Activated CD4-positive, alpha-beta T cell treated with anti-CD3 and anti-CD28 coated beads, Interleukin-2, amount 10 ng/mL, durations not matched to agents 24 days and 14 days (primary cell): ENCODE results near the gene RFC2. TPM values are rescaled to one million over a fixed set of nuclear protein-coding genes. Genes with fewer than 3 reads are reported as not detected.

Source experiments
- DNase-seq: peaks from one replicate; pipeline ENCODE4 v3.0.0; 2022
- H3K27ac Mint-ChIP-seq: one replicate; pipeline ENCODE4 v1.8.0; 2022; ENCODE audit warnings: mild to moderate bottlenecking, mixed read lengths
- H3K27me3 Mint-ChIP-seq: one replicate; pipeline ENCODE4 v1.8.0; 2022; ENCODE audit warnings: mixed read lengths
- H3K36me3 Mint-ChIP-seq: one replicate; pipeline ENCODE4 v1.8.0; 2022; ENCODE audit warnings: low read depth, mild to moderate bottlenecking, mixed read lengths
- H3K4me1 Mint-ChIP-seq: one replicate; pipeline ENCODE4 v1.8.0; 2021; ENCODE audit warnings: mixed read lengths
- H3K4me3 Mint-ChIP-seq: one replicate; pipeline ENCODE4 v1.8.0; 2022; ENCODE audit warnings: mild to moderate bottlenecking, moderate library complexity, mixed read lengths
- H3K9me3 Mint-ChIP-seq: one replicate; pipeline ENCODE4 v1.8.0; 2021; ENCODE audit warnings: mixed read lengths
- intact Hi-C: fragments of 100-400 bp; cut with micrococcal nuclease; formaldehyde crosslinking; loops from one replicate; pipeline ENCODE4 v1.15.1; 2023
- total RNA-seq: library from RNA; stranded (reverse); gene quantifications from 2 replicates; pipeline ENCODE4 v1.2.3, GENCODE V29; 2022

Gene RFC2
- total RNA-seq, 1 donor from 2014 or later: 88.0 TPM

- intact Hi-C loops: no loop called here
- no peak overlapping the region for H3K4me3 Mint-ChIP-seq
- no peak for DNase-seq
- H3K9me3 Mint-ChIP-seq: no peaks in the 10 kb centered on the region
- H3K36me3 Mint-ChIP-seq: peaks cover 71% of the 10 kb centered on the region
- no peak overlapping the region for H3K27ac Mint-ChIP-seq
- H3K27me3 Mint-ChIP-seq: no peaks in the 10 kb centered on the region
- H3K4me1 Mint-ChIP-seq: peaks cover 10% of the 10 kb centered on the region
These were observed 61.1 kb downstream of the RFC2 start for GRCh38 chr7:74193054-74193453.

DNA sequence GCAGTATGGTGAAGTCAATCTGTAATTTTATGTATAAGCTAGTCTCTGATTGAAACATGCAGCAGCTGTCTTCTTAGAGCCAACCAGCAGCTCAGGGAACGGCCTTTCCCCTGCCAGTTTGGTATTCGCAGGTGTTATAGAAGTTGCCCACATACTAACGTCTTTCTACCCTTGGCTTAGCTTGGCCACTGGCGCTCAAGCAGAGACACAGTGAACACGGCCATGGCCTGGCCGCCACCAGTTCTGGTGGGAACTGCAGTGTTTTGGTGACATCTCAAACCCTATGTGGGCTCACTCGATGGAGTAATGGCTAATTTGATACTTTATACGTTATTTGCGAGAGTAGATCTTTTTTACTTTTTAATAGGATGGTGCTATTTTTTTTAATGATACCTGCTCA, 63.0 kb downstream of the RFC2 start:
- no peak for DNase-seq
- H3K4me1 Mint-ChIP-seq: peaks cover 20% of the 10 kb centered on the region
- H3K27me3 Mint-ChIP-seq: no peaks in the 10 kb centered on the region
- no peaks in the 10 kb centered on the region for H3K9me3 Mint-ChIP-seq
- peaks cover 76% of the 10 kb centered on the region for H3K36me3 Mint-ChIP-seq
- no peak overlapping the region for H3K27ac Mint-ChIP-seq
- intact Hi-C loops: no loop called here
- H3K4me3 Mint-ChIP-seq: no peak overlapping the region

DNA sequence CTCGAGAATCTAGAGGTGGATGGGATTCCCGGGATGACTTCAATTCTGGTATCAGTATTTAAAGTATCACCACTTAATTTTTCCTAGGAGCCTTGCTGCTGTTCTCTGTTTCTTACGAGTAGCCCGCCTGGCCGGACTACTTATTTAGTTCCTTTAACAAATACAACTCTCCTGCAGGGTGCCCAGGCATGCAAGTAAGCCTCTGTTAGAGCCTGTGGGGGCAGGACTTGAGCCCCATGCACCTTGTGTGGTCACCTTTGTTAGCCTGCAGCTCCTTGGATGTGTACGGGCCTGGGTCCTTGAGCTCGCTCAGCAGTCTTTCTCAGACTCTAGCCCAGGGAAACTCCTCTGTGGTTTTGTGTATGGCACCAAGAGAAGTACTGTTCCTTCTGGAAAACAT, 63.9 kb downstream of the RFC2 start:
- intact Hi-C loops: no loop called here
- peaks cover 24% of the 10 kb centered on the region for H3K4me1 Mint-ChIP-seq
- H3K9me3 Mint-ChIP-seq: no peaks in the 10 kb centered on the region
- H3K4me3 Mint-ChIP-seq: no peak overlapping the region
- H3K36me3 Mint-ChIP-seq: peaks cover 72% of the 10 kb centered on the region
- H3K27me3 Mint-ChIP-seq: no peaks in the 10 kb centered on the region
- no peak for DNase-seq
- no peak overlapping the region for H3K27ac Mint-ChIP-seq

DNA sequence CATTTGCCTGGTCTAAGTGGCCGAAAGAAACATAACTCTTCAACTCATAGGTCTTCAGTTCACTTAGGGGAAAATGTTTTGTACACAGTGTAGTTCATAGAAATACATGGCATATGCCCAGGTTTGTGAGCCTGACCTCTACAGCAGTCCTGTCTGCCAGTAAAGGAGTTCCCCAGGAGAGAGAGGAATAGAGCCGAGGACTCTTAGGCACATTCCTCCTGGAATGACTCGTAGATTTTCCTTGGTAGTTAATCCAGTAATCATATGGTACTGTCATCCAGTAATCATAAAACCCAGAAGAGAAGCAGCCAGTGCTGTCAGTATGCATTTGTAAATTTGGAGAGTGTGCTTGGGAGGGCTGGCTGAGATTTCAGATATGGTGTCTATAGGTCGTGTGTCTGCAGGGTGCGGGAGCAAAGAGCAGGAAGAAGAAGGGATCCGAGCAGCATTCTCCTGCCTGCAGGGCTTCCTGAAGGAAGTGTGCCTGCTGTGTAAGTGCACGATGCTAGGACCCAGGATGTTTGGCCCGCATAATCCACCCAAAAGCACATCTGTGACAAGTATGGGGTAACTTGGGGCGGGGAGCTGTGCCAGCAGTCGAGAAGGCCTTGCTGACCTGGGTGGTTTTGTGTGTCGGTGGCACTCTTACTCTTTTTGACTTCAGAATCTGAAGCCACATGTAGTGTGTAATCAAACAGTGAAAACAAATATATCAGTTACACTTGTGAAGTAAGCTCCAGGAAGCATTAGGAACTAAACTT, 66.1 kb downstream of the RFC2 start:
- DNase-seq: no peak
- intact Hi-C loops: no loop called here
- H3K9me3 Mint-ChIP-seq: no peaks in the 10 kb centered on the region
- H3K4me1 Mint-ChIP-seq: peaks cover 34% of the 10 kb centered on the region
- H3K36me3 Mint-ChIP-seq: peaks cover 57% of the 10 kb centered on the region
- no peaks in the 10 kb centered on the region for H3K27me3 Mint-ChIP-seq
- H3K4me3 Mint-ChIP-seq: no peak overlapping the region
- peak overlapping the region; percentile 45 for H3K27ac Mint-ChIP-seq

DNA sequence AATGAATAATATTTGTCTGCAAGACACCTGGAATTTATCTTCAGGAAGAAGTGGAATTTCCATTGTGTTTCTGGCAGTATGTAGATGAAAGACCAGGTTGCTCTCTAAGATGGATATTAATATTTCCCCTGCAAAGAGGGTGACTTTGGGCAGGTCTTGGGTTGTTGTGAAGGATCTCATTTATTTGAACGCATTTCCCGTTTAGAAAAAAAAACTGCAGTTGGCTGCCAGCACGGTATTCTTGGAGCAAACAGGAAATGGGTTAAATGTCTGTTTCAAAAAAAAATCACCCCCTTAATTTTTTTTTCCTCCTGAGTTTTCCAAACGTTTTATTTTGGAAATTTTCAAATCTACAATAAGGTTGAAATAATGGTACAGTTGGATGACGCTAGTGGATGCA, 68.6 kb downstream of the RFC2 start:
- H3K4me3 Mint-ChIP-seq: peak overlapping the region; percentile 17
- intact Hi-C loops: no loop called here
- H3K27ac Mint-ChIP-seq: no peak overlapping the region
- DNase-seq: no peak
- no peaks in the 10 kb centered on the region for H3K9me3 Mint-ChIP-seq
- peaks cover 44% of the 10 kb centered on the region for H3K4me1 Mint-ChIP-seq
- no peaks in the 10 kb centered on the region for H3K27me3 Mint-ChIP-seq
- H3K36me3 Mint-ChIP-seq: peaks cover 54% of the 10 kb centered on the region

GRCh38 chr7:74185016-74185415, 69.2 kb downstream of the RFC2 start:
- H3K27me3 Mint-ChIP-seq: no peaks in the 10 kb centered on the region
- peaks cover 47% of the 10 kb centered on the region for H3K4me1 Mint-ChIP-seq
- no peak overlapping the region for H3K27ac Mint-ChIP-seq
- H3K4me3 Mint-ChIP-seq: no peak overlapping the region
- intact Hi-C loops: no loop called here
- no peak for DNase-seq
- peaks cover 48% of the 10 kb centered on the region for H3K36me3 Mint-ChIP-seq
- no peaks in the 10 kb centered on the region for H3K9me3 Mint-ChIP-seq

DNA sequence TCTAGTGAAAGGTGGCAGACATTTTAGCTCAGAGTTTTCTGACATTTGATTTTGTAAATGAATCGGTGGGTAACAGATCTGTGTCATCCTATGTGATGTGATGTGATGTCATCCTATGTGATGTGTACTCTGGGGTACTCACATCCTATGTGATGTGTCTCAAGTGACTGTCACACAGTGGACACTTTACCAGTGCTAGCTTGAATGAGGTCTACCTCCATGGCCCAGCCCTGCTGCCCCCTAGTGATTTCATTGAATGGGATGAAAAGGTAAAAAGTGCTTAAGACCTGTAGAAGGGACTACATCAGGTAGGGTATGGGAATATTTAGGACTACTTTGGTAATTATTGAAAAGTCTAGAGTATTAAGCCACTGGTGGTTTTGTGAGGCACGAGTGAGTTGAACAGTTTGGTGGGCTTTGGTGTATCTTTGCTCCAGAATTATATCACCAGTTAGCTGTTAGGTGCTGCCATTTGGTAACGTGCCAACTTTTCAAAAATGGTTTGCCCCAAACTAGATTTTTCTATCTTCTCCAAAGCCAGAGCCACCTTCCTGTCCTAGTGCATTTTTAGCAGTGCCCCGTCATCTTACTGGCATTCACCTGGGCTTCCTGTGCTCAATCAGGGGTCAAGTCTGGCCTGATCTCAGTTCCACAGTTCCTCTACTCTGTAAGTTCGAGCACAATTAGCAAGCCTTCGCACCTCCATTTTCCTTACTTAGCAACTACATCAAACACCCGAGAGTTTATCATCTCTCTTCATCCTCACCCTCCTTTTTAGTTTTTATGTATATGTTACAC, 70.3 kb downstream of the RFC2 start:
- intact Hi-C loops: loop anchor here (1.0 kb wide), 1 partner anchor 9 kb away; no protein-coding TSS in a partner anchor
- H3K36me3 Mint-ChIP-seq: peaks cover 44% of the 10 kb centered on the region

DNA sequence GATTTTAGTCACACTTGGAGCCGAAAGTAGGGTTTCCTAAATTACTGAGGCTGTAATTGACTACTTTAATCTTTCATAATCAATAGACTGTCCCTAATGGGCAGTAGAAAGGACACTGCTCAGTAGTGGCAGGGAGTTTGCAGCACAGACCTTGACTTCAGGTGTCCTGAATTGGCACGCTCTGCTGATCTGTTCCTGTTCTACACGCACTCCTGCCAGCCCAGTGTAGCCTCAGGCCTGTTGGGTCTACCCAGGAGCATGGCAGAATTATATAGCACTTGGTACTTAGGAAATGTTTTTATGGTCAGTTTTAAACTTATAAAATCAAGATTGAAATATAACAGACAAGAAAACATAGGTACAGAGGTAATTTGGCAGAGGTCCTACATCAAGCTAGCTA, 71.1 kb downstream of the RFC2 start:
- intact Hi-C loops: loop anchor here (1.0 kb wide), 1 partner anchor 8 kb away; no protein-coding TSS in a partner anchor
- no peak for DNase-seq
- Mint-ChIP-seq H3K27ac (peak overlapping the region; percentile 42), H3K4me1 (peaks cover 53% of the 10 kb centered on the region), H3K27me3 (no peaks in the 10 kb centered on the region), H3K36me3 (peaks cover 40% of the 10 kb centered on the region), H3K4me3 (no peak overlapping the region), H3K9me3 (no peaks in the 10 kb centered on the region)

More for the DNA sequence above, 70.3 kb downstream of the RFC2 start:
- DNase-seq: peak; percentile 75
- Mint-ChIP-seq H3K4me1 (peaks cover 50% of the 10 kb centered on the region), H3K4me3 (no peak overlapping the region), H3K9me3 (no peaks in the 10 kb centered on the region), H3K27ac (peak overlapping the region; percentile 51), H3K27me3 (no peaks in the 10 kb centered on the region)

DNA sequence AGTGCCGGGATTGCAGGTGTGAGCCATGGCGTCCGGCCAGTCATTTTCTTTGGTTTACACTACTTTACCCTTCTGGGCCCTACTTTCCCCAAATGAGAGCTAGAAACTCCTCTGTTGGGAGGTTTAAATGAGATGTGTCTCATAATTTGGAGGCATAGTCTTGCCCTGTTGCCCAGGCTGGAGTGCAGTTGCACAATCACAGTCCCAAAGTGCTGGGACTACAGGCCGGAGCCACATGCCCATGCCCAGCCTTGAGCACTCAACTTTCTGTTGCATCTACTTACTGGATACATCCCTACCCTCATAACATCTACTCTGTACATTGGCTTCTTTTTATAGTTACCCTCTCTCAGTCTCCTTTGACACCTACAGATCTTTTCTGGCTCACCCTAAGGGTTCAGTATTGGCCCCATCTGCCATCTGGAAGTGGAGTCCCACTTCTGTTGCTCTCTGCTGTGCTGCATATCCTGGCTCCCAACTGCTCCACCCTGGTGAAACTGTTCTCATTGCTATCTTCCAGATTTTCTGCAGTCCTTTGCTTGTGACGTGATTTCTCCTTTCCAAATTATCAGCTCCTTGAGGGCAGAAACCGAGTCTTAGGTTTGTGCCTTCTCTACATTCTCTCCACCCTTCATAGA, 71.6 kb downstream of the RFC2 start:
- DNase-seq: no peak
- no peaks in the 10 kb centered on the region for H3K9me3 Mint-ChIP-seq
- intact Hi-C loops: loop anchor here (1.0 kb wide), 1 partner anchor 7 kb away; no protein-coding TSS in a partner anchor
- H3K27me3 Mint-ChIP-seq: no peaks in the 10 kb centered on the region
- H3K27ac Mint-ChIP-seq: peak overlapping the region; percentile 43
- H3K4me3 Mint-ChIP-seq: no peak overlapping the region
- peaks cover 54% of the 10 kb centered on the region for H3K4me1 Mint-ChIP-seq
- peaks cover 37% of the 10 kb centered on the region for H3K36me3 Mint-ChIP-seq

DNA sequence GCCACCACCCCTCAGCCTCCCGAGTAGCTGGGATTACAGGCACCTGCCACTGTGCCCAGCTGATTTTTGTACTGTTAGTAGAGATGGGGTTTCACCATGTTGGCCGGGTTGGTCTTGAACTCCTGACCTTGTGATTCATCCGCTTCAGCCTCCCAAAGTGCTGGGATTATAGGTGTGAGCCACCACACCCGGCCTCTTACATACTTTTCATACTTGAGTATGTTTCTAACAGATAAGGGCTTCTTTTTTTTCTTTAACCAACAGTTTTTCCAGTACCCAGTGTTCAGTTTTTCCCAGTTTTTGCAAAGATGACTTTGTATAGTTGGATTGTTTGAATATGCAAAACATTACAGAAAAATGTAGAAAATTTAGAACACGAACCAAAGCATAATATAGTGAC, 72.4 kb downstream of the RFC2 start:
- DNase-seq: no peak
- no peaks in the 10 kb centered on the region for H3K27me3 Mint-ChIP-seq
- H3K4me1 Mint-ChIP-seq: peaks cover 55% of the 10 kb centered on the region
- H3K4me3 Mint-ChIP-seq: no peak overlapping the region
- intact Hi-C loops: no loop called here
- H3K27ac Mint-ChIP-seq: no peak overlapping the region
- peaks cover 35% of the 10 kb centered on the region for H3K36me3 Mint-ChIP-seq
- H3K9me3 Mint-ChIP-seq: no peaks in the 10 kb centered on the region

Other genes with a start within 250 kb of the RFC2 start
- gene ELN, start 226.2 kb downstream of the RFC2 start, total RNA-seq: not detected in 2 replicates
- gene LIMK1, start 170.6 kb downstream of the RFC2 start, total RNA-seq: 25.3 and 26.3 TPM in 2 replicates
- gene EIF4H, start 80.0 kb downstream of the RFC2 start, total RNA-seq: 384 and 389 TPM in 2 replicates
- gene LAT2, start 44.4 kb downstream of the RFC2 start, total RNA-seq: 13.8 and 16.9 TPM in 2 replicates
- gene CLIP2, start 35.0 kb upstream of the RFC2 start, total RNA-seq: 1.2 and 1.4 TPM in 2 replicates
- gene GTF2IRD1, start 199.5 kb upstream of the RFC2 start, total RNA-seq: 1.4 and 2.7 TPM in 2 replicates